SK-N-MC (cell line): ENCODE measurements around the gene OSTF1.

Experiments
- EZH2 ChIP-seq: fragments of 200-600 bp; sonication (generic); IDR thresholded peaks from one replicate; pipeline ENCODE4 v1.6.1; 2017; ENCODE audit warnings: antibody characterized with exemption
- POLR2AphosphoS5 ChIP-seq: IDR thresholded peaks from 2 replicates; pipeline ENCODE4 v1.6.1; 2012; ENCODE audit warnings: mild to moderate bottlenecking, low read depth, low read length, borderline replicate concordance

GRCh38 chr9:75185585-75186170 is 97.4 kb downstream of the OSTF1 start:
- TF ChIP-seq EZH2 (no peak), POLR2AphosphoS5 (no peak)
